Mesothelial cell of epicardium (in vitro differentiated cells): ENCODE measurements around the gene RGS17. TPM values are rescaled to one million over a fixed set of nuclear protein-coding genes. Genes with fewer than 3 reads are reported as not detected.
"Not testable (repeated sequence)": the region's sequence is repeated elsewhere in the genome, so short reads cannot be mapped to it uniquely, and the experiment has no call there.

Experiments used
- DNase-seq, 2 experiments: peaks; one replicate each; pipeline ENCODE4 v3.0.0; 2021; ENCODE audit warnings: low spot score in 2 of 2; ENCODE audit not compliant: unreplicated experiment in 2 of 2
- H3K27ac Mint-ChIP-seq: 2 replicates; pipeline ENCODE4 v1.8.0; 2021; ENCODE audit warnings: mixed read lengths
- H3K27me3 Mint-ChIP-seq: 2 replicates; pipeline ENCODE4 v1.8.0; 2021; ENCODE audit warnings: low read depth, mixed read lengths
- H3K36me3 Mint-ChIP-seq: 2 replicates; pipeline ENCODE4 v1.8.0; 2021; ENCODE audit warnings: mixed read lengths
- H3K4me1 Mint-ChIP-seq: 2 replicates; pipeline ENCODE4 v1.8.0; 2021; ENCODE audit warnings: mixed read lengths
- H3K4me3 Mint-ChIP-seq: 2 replicates; pipeline ENCODE4 v1.8.0; 2021; ENCODE audit warnings: mild to moderate bottlenecking, moderate library complexity, mixed read lengths
- H3K9me3 Mint-ChIP-seq: 2 replicates; pipeline ENCODE4 v1.8.0; 2021; ENCODE audit warnings: mixed read lengths
- total RNA-seq: library from RNA; stranded (reverse); gene quantifications from 3 replicates; pipeline ENCODE4 v1.2.1, GENCODE V29; 2021
- TF ChIP-seq, protein P1 (sequence below): fragments of 200-600 bp; sonication (generic); IDR thresholded peaks from one replicate; pipeline ENCODE4 v1.5.0; 2021; ENCODE audit warnings: antibody characterized with exemption; ENCODE audit not compliant: unreplicated experiment

Gene RGS17
- total RNA-seq, 1 donor from 2014 or later: 1.3 TPM

DNA sequence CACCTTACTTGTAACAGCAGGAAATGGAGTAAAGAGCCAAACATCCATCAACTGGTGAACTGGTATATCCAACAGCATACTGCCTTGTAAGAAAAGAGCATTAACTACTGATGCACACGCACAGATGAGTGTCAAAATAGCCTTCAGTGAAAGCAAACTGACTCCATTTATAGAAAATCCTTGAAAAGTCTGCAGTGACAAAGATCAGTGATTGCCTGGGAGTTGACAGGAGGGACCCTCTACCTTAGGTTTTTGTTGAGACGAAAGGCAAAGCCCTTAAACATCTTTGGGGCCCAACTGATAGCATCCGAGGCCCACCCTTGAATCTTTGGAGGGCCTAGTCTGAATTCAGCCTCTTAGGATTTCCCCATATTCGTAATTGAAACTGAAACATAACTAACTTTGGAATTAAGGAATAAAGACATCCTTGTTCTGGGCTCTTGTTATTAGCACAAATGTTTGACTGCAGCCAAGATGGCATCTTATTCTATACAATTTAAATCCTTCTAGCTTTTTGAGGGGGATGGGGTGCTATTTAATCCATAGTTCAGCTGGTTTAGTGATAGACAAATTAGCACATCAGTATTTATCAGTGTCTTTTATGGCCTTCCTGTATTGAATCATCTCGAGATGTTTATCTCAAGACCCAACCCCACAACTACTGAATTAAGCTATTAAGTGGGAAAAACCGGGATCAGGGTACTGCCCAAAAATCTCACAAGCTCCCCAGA lies 161.2 kb downstream of the RGS17 start:
- Mint-ChIP-seq H3K9me3 (peaks cover 50% of the 10 kb centered on the region), H3K4me1 (no peaks in the 10 kb centered on the region), H3K4me3 (no peak overlapping the region), H3K27me3 (no peaks in the 10 kb centered on the region), H3K36me3 (peaks cover 50% of the 10 kb centered on the region), H3K27ac (no peak overlapping the region)
- TF ChIP-seq, protein P1, sequence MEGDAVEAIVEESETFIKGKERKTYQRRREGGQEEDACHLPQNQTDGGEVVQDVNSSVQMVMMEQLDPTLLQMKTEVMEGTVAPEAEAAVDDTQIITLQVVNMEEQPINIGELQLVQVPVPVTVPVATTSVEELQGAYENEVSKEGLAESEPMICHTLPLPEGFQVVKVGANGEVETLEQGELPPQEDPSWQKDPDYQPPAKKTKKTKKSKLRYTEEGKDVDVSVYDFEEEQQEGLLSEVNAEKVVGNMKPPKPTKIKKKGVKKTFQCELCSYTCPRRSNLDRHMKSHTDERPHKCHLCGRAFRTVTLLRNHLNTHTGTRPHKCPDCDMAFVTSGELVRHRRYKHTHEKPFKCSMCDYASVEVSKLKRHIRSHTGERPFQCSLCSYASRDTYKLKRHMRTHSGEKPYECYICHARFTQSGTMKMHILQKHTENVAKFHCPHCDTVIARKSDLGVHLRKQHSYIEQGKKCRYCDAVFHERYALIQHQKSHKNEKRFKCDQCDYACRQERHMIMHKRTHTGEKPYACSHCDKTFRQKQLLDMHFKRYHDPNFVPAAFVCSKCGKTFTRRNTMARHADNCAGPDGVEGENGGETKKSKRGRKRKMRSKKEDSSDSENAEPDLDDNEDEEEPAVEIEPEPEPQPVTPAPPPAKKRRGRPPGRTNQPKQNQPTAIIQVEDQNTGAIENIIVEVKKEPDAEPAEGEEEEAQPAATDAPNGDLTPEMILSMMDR: no peak
- no peak for DNase-seq

DNA sequence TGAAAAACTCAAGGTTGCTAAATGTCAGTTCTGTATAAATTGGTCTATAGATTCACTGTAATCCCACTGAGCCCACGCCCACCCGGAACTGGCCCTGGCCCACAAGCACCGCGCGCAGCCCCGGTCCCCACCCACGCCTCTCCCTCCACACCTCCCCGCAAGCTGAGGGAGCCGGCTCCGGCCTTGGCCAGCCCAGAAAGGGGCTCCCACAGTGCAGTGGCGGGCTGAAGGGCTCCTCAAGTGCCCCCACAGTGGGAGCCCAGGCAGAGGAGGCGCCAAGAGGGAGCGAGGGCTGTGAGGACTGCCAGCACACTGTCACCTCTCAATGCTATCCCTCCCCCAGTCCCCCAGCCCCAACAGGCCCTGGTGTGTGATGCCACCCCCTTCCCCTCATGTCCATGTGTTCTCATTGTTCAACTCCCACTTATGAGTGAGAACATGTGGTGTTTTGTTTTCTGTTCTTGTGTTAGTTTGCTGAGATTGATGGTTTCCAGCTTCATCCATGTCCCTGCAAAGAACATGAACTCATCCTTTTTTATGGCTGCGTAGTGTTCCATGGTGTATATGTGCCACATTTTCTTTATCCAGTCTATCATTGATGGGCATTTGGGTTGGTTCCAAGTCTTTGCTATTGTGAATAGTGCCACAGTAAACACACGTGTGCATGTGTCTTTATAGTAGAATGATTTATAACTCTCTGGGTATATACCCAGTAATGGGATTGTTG lies 164.8 kb downstream of the RGS17 start:
- not testable (repeated sequence) for H3K27me3 Mint-ChIP-seq, H3K4me3 Mint-ChIP-seq, H3K4me1 Mint-ChIP-seq, H3K27ac Mint-ChIP-seq, DNase-seq
- Mint-ChIP-seq H3K9me3 (peaks cover 48% of the 10 kb centered on the region), H3K36me3 (peaks cover 23% of the 10 kb centered on the region)

DNA sequence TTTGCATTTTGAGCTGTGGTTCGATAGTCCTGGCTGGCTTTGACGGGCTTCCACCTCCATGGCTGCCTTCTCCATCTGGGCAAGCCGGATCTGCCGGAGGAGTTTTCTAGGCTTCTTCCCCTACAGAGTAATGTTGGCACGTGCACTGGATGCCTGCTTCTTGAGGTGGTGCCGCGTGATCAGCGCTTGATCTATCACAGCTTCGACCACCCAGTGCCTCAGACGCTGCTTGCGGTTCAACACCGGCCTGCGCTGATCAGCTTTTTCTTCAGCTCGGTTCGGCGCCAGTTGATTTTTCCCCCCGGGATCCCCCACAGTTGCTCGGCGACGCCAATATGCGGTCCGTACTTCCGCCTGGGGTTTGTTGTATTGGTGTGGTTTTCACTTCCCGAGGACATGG lies 171.7 kb downstream of the RGS17 start:
- no peaks in the 10 kb centered on the region for H3K4me1 Mint-ChIP-seq
- TF ChIP-seq, protein P1: no peak
- DNase-seq: no peak
- H3K27ac Mint-ChIP-seq: no peak overlapping the region
- no peaks in the 10 kb centered on the region for H3K36me3 Mint-ChIP-seq
- H3K9me3 Mint-ChIP-seq: peaks cover 4% of the 10 kb centered on the region
- peaks cover 2% of the 10 kb centered on the region for H3K27me3 Mint-ChIP-seq
- H3K4me3 Mint-ChIP-seq: no peak overlapping the region

DNA sequence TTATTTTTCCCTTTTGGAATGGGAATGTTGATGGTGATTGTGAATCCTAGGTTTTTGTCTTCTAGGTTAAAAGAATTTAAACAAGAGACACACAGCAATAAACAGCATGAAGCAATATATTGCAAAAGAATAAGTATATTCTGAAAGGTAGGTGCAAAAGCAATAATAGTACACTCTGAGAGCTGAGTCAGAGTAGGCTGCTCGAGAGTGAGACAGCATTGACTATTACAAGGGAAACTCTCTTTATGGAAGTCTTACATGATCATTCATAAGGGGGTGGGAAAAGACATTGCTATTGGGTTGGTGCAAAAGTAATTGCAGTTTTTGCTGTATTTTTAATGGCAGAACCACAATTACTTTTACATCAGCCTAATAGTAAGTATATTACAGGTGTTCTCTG lies 173.3 kb downstream of the RGS17 start:
- DNase-seq: no peak
- peaks cover 2% of the 10 kb centered on the region for H3K27me3 Mint-ChIP-seq
- TF ChIP-seq, protein P1: no peak
- H3K4me1 Mint-ChIP-seq: no peaks in the 10 kb centered on the region
- H3K4me3 Mint-ChIP-seq: no peak overlapping the region
- H3K27ac Mint-ChIP-seq: no peak overlapping the region
- H3K9me3 Mint-ChIP-seq: peaks cover 4% of the 10 kb centered on the region
- no peaks in the 10 kb centered on the region for H3K36me3 Mint-ChIP-seq

Other genes starting within 250 kb of the RGS17 start
- gene FBXO5, start 148.2 kb downstream of the RGS17 start, total RNA-seq: 16.6 to 17.7 TPM (median 17.1 TPM) in 3 replicates
- 14.8 to 17.0 TPM (median 16.5 TPM) in 3 replicates for gene MTRF1L, start 128.6 kb downstream of the RGS17 start, total RNA-seq